ENCODE measurements around the gene AJM1. TPM values are rescaled to one million over a fixed set of nuclear protein-coding genes. Genes with fewer than 3 reads are reported as not detected.

Gene AJM1
- total RNA-seq, 1 experiment from 2014 or later = 5.3 TPM

DNA sequence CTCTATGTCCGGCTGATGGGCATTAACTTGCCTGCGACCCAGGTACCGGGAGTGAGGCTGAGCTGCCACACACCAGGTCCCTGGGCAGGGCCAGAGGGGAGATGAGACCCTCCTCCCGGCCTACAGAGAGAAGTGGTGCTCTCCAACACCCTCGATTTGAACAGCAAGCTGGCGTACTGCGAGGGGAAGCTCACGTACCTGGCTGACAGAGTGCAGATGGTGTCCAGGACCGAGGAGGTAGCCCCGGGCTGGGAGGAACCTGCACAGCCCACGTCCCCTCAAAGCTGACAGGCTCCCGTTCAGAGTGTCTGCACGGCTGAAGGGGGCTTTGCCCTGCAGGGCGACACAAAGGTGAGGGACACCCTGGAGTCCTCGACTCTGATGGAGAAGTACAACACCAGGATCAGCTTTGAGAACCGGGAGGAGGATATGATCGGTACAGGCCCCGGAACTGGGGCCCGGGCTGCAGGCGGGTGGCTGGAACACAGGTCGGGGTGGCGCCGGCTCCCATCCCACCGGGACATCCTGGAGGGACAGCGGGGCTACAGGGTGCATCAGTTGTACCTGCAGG, 35.6 kb upstream of the AJM1 start:
- no peaks in the 10 kb centered on the region for H3K27me3 ChIP-seq (ENCODE audit: insufficient read depth, low read depth)
- POLR2A ChIA-PET (ENCODE audit: unreplicated experiment) = interaction anchor here (0.6 to 0.7 kb wide), 3 partner anchors 130 to 280 kb away, joined by 4 to 5 read pairs (median 4); no protein-coding TSS in a partner anchor
- H2AFZ ChIP-seq = peak overlapping the region; percentile 99; the same call in 1 of the 2 replicates
- TF ChIP-seq CTCF (conservative IDR thresholded peaks at IDR 0.05) (no peak), EZH2 (IDR thresholded peaks at IDR 0.05; ENCODE audit: low read depth) (no peak)
- peaks cover 10% of the 10 kb centered on the region; the same call in 1 of the 2 replicates for H4K20me1 ChIP-seq (ENCODE audit: insufficient read depth)
- CTCF ChIA-PET = no interaction called here
- peaks cover 20% of the 10 kb centered on the region for H3K4me1 ChIP-seq (replicated peaks; ENCODE audit: insufficient read depth)
- H3K79me2 ChIP-seq (ENCODE audit: low read depth) = peaks cover 32% of the 10 kb centered on the region
- BruUV-seq (replicated peaks) = no TSS peak
- H3K4me2 ChIP-seq = peak overlapping the region; percentile 97
- H3K9me3 ChIP-seq (ENCODE audit: insufficient read depth, low read depth) = no peaks in the 10 kb centered on the region
- H3K9me2 ChIP-seq (ENCODE audit: insufficient read depth) = no peaks in the 10 kb centered on the region
- intact Hi-C loops (cut with micrococcal nuclease; ENCODE audit: unreplicated experiment) = no loop called here
- H3K36me3 ChIP-seq (ENCODE audit: low read depth) = peaks cover 5% of the 10 kb centered on the region; the same call in 1 of the 2 replicates
- H3K4me3 ChIP-seq = peak overlapping the region; percentile 96
- DNase-seq = no peak
- peaks cover 7% of the 10 kb centered on the region for H3F3A ChIP-seq (ENCODE audit: insufficient read depth, low read depth)
- H3K27ac ChIP-seq = no peak overlapping the region

DNA sequence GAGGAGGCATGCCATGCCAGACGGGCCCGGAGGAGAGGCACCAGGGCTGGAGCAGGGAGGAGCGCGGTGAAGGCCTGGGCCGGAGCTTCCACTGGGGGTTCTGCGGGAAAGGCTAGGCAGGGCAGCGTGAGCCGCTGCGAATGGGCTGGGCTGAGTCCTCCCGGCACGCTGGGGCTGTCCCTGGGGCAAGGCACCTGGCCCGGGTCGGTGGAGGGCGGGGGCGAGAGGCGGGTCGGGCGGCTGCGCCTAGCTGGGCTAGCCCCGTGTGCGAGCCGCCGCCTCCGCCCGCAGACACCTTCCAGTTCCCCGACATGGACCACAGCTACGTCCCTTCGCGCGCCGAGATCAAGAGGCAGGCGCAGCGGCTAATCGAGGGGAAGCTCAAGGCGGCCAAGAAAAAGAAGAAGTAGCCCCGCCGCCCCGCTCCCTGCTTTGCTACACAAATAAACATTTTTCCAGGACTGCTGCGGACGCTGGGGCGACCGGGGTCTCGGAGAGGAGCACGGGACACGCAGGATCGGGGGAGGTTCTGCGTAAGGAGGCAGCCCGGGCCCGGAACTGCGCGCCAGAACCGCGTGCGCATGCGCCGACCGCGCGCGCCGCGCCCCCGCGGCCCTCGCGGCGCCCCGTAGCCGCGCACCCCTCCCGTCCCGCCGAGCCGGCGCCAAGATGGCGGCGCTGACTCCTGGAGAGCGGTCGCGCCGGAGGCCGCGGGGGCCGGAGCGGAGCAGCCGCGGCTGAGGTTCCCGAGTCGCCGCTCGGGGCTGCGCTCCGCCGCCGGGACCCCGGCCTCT, 34.8 kb upstream of the AJM1 start, which contains the start of gene RABL6:
Gene RABL6, plus strand, starts transcription at position 668 of the 794 bp plus-strand sequence. CDS start 249 bp downstream, outside the sequence.
- peaks cover 32% of the 10 kb centered on the region for H3K79me2 ChIP-seq (ENCODE audit: low read depth)
- peaks cover 10% of the 10 kb centered on the region; the same call in 1 of the 2 replicates for H4K20me1 ChIP-seq (ENCODE audit: insufficient read depth)
- TF ChIP-seq EZH2 (IDR thresholded peaks at IDR 0.05; ENCODE audit: low read depth) (no peak), CTCF (conservative IDR thresholded peaks at IDR 0.05) (no peak)
- peaks cover 19% of the 10 kb centered on the region for H3K4me1 ChIP-seq (replicated peaks; ENCODE audit: insufficient read depth)
- H3K4me3 ChIP-seq = peak within 1 kb of the TSS; percentile 96
- peaks cover 5% of the 10 kb centered on the region; the same call in 1 of the 2 replicates for H3K36me3 ChIP-seq (ENCODE audit: low read depth)
- H3K9me3 ChIP-seq (ENCODE audit: insufficient read depth, low read depth) = no peaks in the 10 kb centered on the region
- no peaks in the 10 kb centered on the region for H3K9me2 ChIP-seq (ENCODE audit: insufficient read depth)
- H3K27ac ChIP-seq = 0 out of 2 replicates have a peak within 1 kb of the TSS, but pooled peaks have one; percentile 19
- peak in 1 of 2 experiments; percentile 84 for DNase-seq
- POLR2A ChIA-PET (ENCODE audit: unreplicated experiment) = interaction anchor here (0.5 to 0.7 kb wide), 4 partner anchors 15 to 279 kb away, joined by 3 to 5 read pairs (median 4); no protein-coding TSS in a partner anchor
- peak within 1 kb of the TSS; percentile 99 for H2AFZ ChIP-seq
- TSS peak; percentile 57 for BruUV-seq (replicated peaks)
- peak within 1 kb of the TSS; percentile 97 for H3K4me2 ChIP-seq
- intact Hi-C loops (cut with micrococcal nuclease; ENCODE audit: unreplicated experiment) = no loop called here
- CTCF ChIA-PET = interaction anchor here (0.6 kb wide), 1 partner anchor 35 kb away, joined by 9 read pairs; no protein-coding TSS in a partner anchor
- no peaks in the 10 kb centered on the region for H3F3A ChIP-seq (ENCODE audit: insufficient read depth, low read depth)
- no peaks in the 10 kb centered on the region for H3K27me3 ChIP-seq (ENCODE audit: insufficient read depth, low read depth)

GRCh38 chr9:136808075-136808805, 34.0 kb upstream of the AJM1 start:
- Histone ChIP-seq H3K27ac (no peak overlapping the region), H3F3A (ENCODE audit: insufficient read depth, low read depth) (no peaks in the 10 kb centered on the region), H3K9me3 (ENCODE audit: insufficient read depth, low read depth) (no peaks in the 10 kb centered on the region), H3K27me3 (ENCODE audit: insufficient read depth, low read depth) (no peaks in the 10 kb centered on the region), H3K36me3 (ENCODE audit: low read depth) (peaks cover 5% of the 10 kb centered on the region; the same call in 1 of the 2 replicates), H4K20me1 (ENCODE audit: insufficient read depth) (peaks cover 10% of the 10 kb centered on the region; the same call in 1 of the 2 replicates), H2AFZ (peak overlapping the region; percentile 81), H3K4me1 (replicated peaks; ENCODE audit: insufficient read depth) (peaks cover 19% of the 10 kb centered on the region), H3K4me2 (peak overlapping the region; percentile 96), H3K79me2 (ENCODE audit: low read depth) (peaks cover 37% of the 10 kb centered on the region), H3K4me3 (peak overlapping the region; percentile 96), H3K9me2 (ENCODE audit: insufficient read depth) (no peaks in the 10 kb centered on the region)
- BruUV-seq (replicated peaks) = no TSS peak
- no peak for TF ChIP-seq EZH2 (IDR thresholded peaks at IDR 0.05; ENCODE audit: low read depth)
- no peak for TF ChIP-seq CTCF (conservative IDR thresholded peaks at IDR 0.05)
- DNase-seq = peak in 1 of 2 experiments; percentile 37
- ChIA-PET POLR2A (ENCODE audit: unreplicated experiment) (interaction anchor here (0.5 to 0.6 kb wide), 2 partner anchors 16 to 30 kb away, joined by 3 to 5 read pairs; no protein-coding TSS in a partner anchor), CTCF (interaction anchor here (0.6 kb wide), 2 partner anchors 34 to 226 kb away, joined by 5 to 9 read pairs; no protein-coding TSS in a partner anchor)
- intact Hi-C loops (cut with micrococcal nuclease; ENCODE audit: unreplicated experiment) = no loop called here

Measured in PC-9 (cell line).